PFSK-1 (cell line): ENCODE measurements around the gene DOK5.

ENCODE experiments used
- FOXP2 ChIP-seq: optimal IDR thresholded peaks from 2 replicates; pipeline ENCODE3; 2011; ENCODE audit warnings: borderline replicate concordance, control low read depth, inconsistent platforms; ENCODE audit not compliant: insufficient read depth; ENCODE audit errors: extremely low read length, extremely low read depth
- POLR2AphosphoS5 ChIP-seq: IDR thresholded peaks from 2 replicates; pipeline ENCODE4 v1.6.1; 2012; ENCODE audit warnings: low read depth, mild to moderate bottlenecking, control low read depth, low read length, moderate library complexity
- REST ChIP-seq, 2 experiments: IDR thresholded peaks; 2 replicates each; pipeline versions ENCODE4 v1.6.1 to v1.8.0; 2011 to 2012; ENCODE audit warnings: low read depth in 2 of 2, low read length in 2 of 2, control low read depth in 1 of 2, inconsistent platforms in 1 of 2, mild to moderate bottlenecking in 1 of 2, moderate library complexity in 1 of 2; ENCODE audit not compliant: insufficient read depth in 1 of 2
- SIN3A ChIP-seq: IDR thresholded peaks from 2 replicates; pipeline ENCODE4 v1.6.1; 2012; ENCODE audit warnings: mild to moderate bottlenecking, low read length, moderate library complexity, borderline replicate concordance; ENCODE audit not compliant: insufficient read depth
- TAF1 ChIP-seq: IDR thresholded peaks from 2 replicates; pipeline ENCODE4 v1.6.1; 2012; ENCODE audit warnings: low read length, control low read depth, borderline replicate concordance; ENCODE audit not compliant: insufficient read depth

The DOK5 gene

DNA sequence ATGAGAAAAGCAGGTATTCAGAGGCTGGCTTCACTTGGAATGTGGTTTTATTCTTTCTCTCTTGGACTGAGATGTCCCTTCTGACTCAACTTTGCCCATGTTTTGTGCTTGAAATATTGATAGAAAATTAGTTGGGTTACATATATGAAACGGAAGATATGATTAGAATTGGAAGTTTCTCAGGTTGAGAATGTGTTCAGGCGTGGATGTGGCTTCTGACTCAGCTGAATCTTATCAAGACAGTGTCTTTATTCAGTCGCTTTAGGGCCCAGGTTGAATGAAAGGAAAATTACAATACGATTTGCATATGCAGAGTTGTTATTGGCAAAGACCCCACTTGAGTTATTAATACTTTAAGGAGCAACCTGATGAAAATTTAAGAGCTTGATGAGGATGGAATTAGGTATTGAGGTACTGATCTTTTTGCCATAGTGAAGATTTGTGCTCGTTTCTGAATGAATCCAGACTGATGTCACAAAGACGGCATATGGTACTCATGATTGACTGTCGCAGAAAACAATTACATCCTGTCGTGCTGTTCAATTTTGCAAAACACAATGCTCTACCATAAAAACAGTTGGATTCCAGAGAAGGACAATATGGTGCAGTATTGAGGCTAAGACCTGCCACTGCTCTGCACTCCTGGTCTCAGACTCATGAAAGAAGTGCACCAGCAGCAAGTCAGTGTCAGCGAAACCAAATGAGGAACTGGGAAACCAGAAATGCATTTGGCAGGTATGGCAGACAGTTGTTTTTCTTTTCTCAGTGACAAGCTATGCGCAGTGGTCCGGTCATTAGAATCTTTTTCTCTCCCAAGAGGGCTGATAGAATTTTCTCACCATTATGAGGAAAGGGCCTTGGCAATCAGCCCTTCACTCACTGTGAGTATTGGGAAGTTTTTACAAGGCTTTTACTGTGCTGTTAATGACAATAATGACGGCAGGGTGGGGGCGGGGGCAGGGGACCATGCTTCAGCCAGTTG lies 158.3 kb downstream of the DOK5 start:
- TF ChIP-seq SIN3A, result no peak
- TF ChIP-seq TAF1, result no peak
- TF ChIP-seq REST (IDR thresholded peaks at IDR 0.05; ENCODE audit: insufficient read depth in 1 of 2, low read depth in 2 of 2, low read length in 2 of 2), result no peak

GRCh38 chr20:54636575-54636974 lies 161.2 kb downstream of the DOK5 start:
- TF ChIP-seq REST (IDR thresholded peaks at IDR 0.05; ENCODE audit: insufficient read depth in 1 of 2, low read depth in 2 of 2, low read length in 2 of 2), result no peak
- TF ChIP-seq POLR2AphosphoS5, result no peak
- no peak for TF ChIP-seq SIN3A
- TF ChIP-seq TAF1, result no peak
- TF ChIP-seq FOXP2, result no peak

GRCh38 chr20:54639941-54640340 lies 164.5 kb downstream of the DOK5 start:
- no peak for TF ChIP-seq SIN3A
- no peak for TF ChIP-seq POLR2AphosphoS5
- TF ChIP-seq FOXP2, result no peak
- TF ChIP-seq TAF1, result no peak
- no peak for TF ChIP-seq REST (IDR thresholded peaks at IDR 0.05; ENCODE audit: insufficient read depth in 1 of 2, low read depth in 2 of 2, low read length in 2 of 2)

DNA sequence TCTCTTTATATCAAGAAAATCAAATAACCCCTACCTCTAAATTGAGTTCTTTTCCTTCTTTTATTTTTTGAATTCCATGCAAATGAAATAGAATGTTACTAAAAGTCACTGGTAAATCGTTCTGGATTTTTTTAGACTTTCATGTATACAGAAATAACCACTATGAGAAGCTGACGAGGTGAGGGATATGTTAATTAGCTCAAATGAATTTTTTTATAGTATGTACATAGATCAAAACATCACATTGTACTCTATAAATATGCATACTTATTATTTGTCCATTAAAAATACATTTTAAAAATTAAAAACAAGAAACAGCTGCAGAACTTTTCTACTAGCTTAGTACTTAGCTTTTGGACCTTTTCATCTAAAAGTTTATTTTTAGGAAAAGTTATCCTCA lies 165.4 kb downstream of the DOK5 start:
- TF ChIP-seq FOXP2 (no peak), TAF1 (no peak), POLR2AphosphoS5 (no peak), SIN3A (no peak), REST (IDR thresholded peaks at IDR 0.05; ENCODE audit: insufficient read depth in 1 of 2, low read depth in 2 of 2, low read length in 2 of 2) (no peak)
